Esophagus muscularis mucosa (tissue), 3 donors: ENCODE measurements around the gene BMPR1A.

ENCODE experiments used
- POLR2A ChIP-seq: fragments of 450-650 bp; IDR thresholded peaks from one replicate; pipeline ENCODE4 v1.6.1; 2017; ENCODE audit warnings: antibody characterized with exemption, moderate library complexity, mild to moderate bottlenecking, low read depth
- TF ChIP-seq, protein P1 (sequence below), 3 experiments: fragments of 200-600 bp in 2 of 3; fragments of 450-650 bp in 1 of 3; sonication (generic) in 2 of 3; IDR thresholded peaks; one replicate each; pipeline ENCODE4 v1.5.1; 2017 to 2019; ENCODE audit warnings: antibody characterized with exemption in 3 of 3, mild to moderate bottlenecking in 2 of 3, moderate library complexity in 1 of 3

DNA sequence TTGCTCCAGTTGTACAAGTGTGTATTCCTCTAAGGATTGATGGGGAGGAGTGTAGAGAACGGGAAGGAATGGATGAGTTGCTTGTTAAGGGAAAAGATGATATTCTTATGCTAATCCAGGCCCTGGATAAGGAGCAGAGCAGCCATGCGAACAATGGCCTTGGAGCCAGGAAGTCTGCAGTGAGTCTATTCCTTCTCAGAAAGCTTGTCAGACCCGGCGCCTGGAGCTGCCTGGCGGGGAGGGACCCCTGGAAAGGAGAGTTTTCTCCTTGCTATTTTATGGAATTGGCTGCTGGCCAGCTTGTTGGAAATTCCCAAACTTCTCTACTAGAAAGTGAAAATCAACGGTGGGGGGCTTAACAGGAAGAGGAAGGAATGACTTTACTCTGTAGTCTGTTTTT lies 111.9 kb downstream of the BMPR1A start:
- TF ChIP-seq, protein P1, sequence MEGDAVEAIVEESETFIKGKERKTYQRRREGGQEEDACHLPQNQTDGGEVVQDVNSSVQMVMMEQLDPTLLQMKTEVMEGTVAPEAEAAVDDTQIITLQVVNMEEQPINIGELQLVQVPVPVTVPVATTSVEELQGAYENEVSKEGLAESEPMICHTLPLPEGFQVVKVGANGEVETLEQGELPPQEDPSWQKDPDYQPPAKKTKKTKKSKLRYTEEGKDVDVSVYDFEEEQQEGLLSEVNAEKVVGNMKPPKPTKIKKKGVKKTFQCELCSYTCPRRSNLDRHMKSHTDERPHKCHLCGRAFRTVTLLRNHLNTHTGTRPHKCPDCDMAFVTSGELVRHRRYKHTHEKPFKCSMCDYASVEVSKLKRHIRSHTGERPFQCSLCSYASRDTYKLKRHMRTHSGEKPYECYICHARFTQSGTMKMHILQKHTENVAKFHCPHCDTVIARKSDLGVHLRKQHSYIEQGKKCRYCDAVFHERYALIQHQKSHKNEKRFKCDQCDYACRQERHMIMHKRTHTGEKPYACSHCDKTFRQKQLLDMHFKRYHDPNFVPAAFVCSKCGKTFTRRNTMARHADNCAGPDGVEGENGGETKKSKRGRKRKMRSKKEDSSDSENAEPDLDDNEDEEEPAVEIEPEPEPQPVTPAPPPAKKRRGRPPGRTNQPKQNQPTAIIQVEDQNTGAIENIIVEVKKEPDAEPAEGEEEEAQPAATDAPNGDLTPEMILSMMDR (IDR thresholded peaks at IDR 0.05), result no peak
- TF ChIP-seq POLR2A, result no peak
